HEK293 (cell line): Measurements from ENCODE around the gene SLC44A5.

Experiments used
- HOXA7 ChIP-seq: sonication (generic); formaldehyde crosslinking; IDR thresholded peaks from 2 replicates; pipeline ENCODE4 v1.8.1; 2022; ENCODE audit warnings: missing genetic modification reagents, borderline replicate concordance
- OSR2 ChIP-seq: fragments of 450-650 bp; formaldehyde crosslinking; IDR thresholded peaks from 2 replicates; pipeline ENCODE4 v1.5.1; 2016; ENCODE audit warnings: missing biosample characterization, missing genetic modification characterization
- PRDM4 ChIP-seq: fragments of 450-650 bp; formaldehyde crosslinking; IDR thresholded peaks from 2 replicates; pipeline ENCODE4 v1.5.1; 2017; ENCODE audit warnings: missing biosample characterization, missing genetic modification characterization
- SP7 ChIP-seq: fragments of 450-650 bp; formaldehyde crosslinking; IDR thresholded peaks from 2 replicates; pipeline ENCODE4 v1.5.1; 2016; ENCODE audit warnings: missing biosample characterization, missing genetic modification characterization
- ZBTB17 ChIP-seq: fragments of 450-650 bp; formaldehyde crosslinking; IDR thresholded peaks from 2 replicates; pipeline ENCODE4 v1.5.1; 2016; ENCODE audit warnings: missing biosample characterization, missing genetic modification characterization
- ZEB2 ChIP-seq: fragments of 450-650 bp; formaldehyde crosslinking; IDR thresholded peaks from 2 replicates; pipeline ENCODE4 v1.5.1; 2016; ENCODE audit warnings: missing biosample characterization, missing genetic modification characterization
- ZNF202 ChIP-seq: fragments of 450-650 bp; formaldehyde crosslinking; IDR thresholded peaks from 2 replicates; pipeline ENCODE4 v1.5.1; 2016; ENCODE audit warnings: missing biosample characterization, missing genetic modification characterization, borderline replicate concordance
- ZNF211 ChIP-seq: fragments of 450-650 bp; formaldehyde crosslinking; IDR thresholded peaks from 2 replicates; pipeline ENCODE4 v1.5.1; 2016; ENCODE audit warnings: low read depth, missing biosample characterization, missing genetic modification characterization
- ZNF214 ChIP-seq: fragments of 450-650 bp; formaldehyde crosslinking; IDR thresholded peaks from 2 replicates; pipeline ENCODE4 v1.5.1; 2017; ENCODE audit warnings: missing biosample characterization, mild to moderate bottlenecking, missing genetic modification characterization, borderline replicate concordance
- ZNF239 ChIP-seq: fragments of 450-650 bp; formaldehyde crosslinking; IDR thresholded peaks from 2 replicates; pipeline ENCODE4 v1.5.1; 2016; ENCODE audit warnings: missing biosample characterization, missing genetic modification characterization
- ZNF302 ChIP-seq: fragments of 450-650 bp; formaldehyde crosslinking; IDR thresholded peaks from 2 replicates; pipeline ENCODE4 v1.5.1; 2016; ENCODE audit warnings: missing biosample characterization, missing genetic modification characterization, low read depth
- ZNF37A ChIP-seq: fragments of 450-650 bp; IDR thresholded peaks from 2 replicates; pipeline ENCODE4 v1.5.1; 2018; ENCODE audit warnings: missing biosample characterization, missing genetic modification characterization
- ZNF394 ChIP-seq: fragments of 450-650 bp; formaldehyde crosslinking; IDR thresholded peaks from 2 replicates; pipeline ENCODE4 v1.5.1; 2016; ENCODE audit warnings: missing biosample characterization, missing genetic modification characterization, mild to moderate bottlenecking, moderate library complexity, borderline replicate concordance
- ZNF423 ChIP-seq: fragments of 450-650 bp; formaldehyde crosslinking; IDR thresholded peaks from 2 replicates; pipeline ENCODE4 v1.5.1; 2016; ENCODE audit warnings: missing biosample characterization, missing genetic modification characterization
- ZNF549 ChIP-seq: fragments of 450-650 bp; IDR thresholded peaks from 2 replicates; pipeline ENCODE4 v1.5.1; 2018; ENCODE audit warnings: missing biosample characterization, missing genetic modification characterization, mild to moderate bottlenecking, inconsistent platforms, moderate library complexity
- ZNF624 ChIP-seq: fragments of 450-650 bp; formaldehyde crosslinking; IDR thresholded peaks from 2 replicates; pipeline ENCODE4 v1.5.1; 2017; ENCODE audit warnings: missing biosample characterization, missing genetic modification characterization
- ZNF629 ChIP-seq: fragments of 450-650 bp; formaldehyde crosslinking; IDR thresholded peaks from 2 replicates; pipeline ENCODE4 v1.5.1; 2017; ENCODE audit warnings: missing biosample characterization, missing genetic modification characterization
- ZNF639 ChIP-seq: fragments of 450-650 bp; formaldehyde crosslinking; IDR thresholded peaks from 2 replicates; pipeline ENCODE4 v1.5.1; 2016; ENCODE audit warnings: missing biosample characterization, missing genetic modification characterization
- ZNF792 ChIP-seq: fragments of 450-650 bp; formaldehyde crosslinking; IDR thresholded peaks from 2 replicates; pipeline ENCODE4 v1.5.1; 2016; ENCODE audit warnings: missing biosample characterization, missing genetic modification characterization
- ZNF843 ChIP-seq: fragments of 450-650 bp; formaldehyde crosslinking; IDR thresholded peaks from 2 replicates; pipeline ENCODE4 v1.5.1; 2016; ENCODE audit warnings: missing biosample characterization, missing genetic modification characterization
- TF ChIP-seq, protein P1 (sequence below): fragments of 450-650 bp; formaldehyde crosslinking; IDR thresholded peaks from 2 replicates; pipeline ENCODE4 v1.5.1; 2016; ENCODE audit warnings: missing biosample characterization, missing genetic modification characterization, borderline replicate concordance
- TF ChIP-seq, protein P2 (sequence below): fragments of 450-650 bp; formaldehyde crosslinking; IDR thresholded peaks from 2 replicates; pipeline ENCODE4 v1.5.1; 2016; ENCODE audit warnings: missing biosample characterization, missing genetic modification characterization
- TF ChIP-seq, protein P3 (sequence below): fragments of 450-650 bp; formaldehyde crosslinking; IDR thresholded peaks from 2 replicates; pipeline ENCODE4 v1.5.0; 2017; ENCODE audit warnings: missing biosample characterization, missing genetic modification characterization, borderline replicate concordance
- TF ChIP-seq, protein P4 (sequence below): fragments of 450-650 bp; formaldehyde crosslinking; IDR thresholded peaks from 2 replicates; pipeline ENCODE4 v1.5.1; 2017; ENCODE audit warnings: missing biosample characterization, mild to moderate bottlenecking, missing genetic modification characterization, moderate library complexity

The SLC44A5 gene

DNA sequence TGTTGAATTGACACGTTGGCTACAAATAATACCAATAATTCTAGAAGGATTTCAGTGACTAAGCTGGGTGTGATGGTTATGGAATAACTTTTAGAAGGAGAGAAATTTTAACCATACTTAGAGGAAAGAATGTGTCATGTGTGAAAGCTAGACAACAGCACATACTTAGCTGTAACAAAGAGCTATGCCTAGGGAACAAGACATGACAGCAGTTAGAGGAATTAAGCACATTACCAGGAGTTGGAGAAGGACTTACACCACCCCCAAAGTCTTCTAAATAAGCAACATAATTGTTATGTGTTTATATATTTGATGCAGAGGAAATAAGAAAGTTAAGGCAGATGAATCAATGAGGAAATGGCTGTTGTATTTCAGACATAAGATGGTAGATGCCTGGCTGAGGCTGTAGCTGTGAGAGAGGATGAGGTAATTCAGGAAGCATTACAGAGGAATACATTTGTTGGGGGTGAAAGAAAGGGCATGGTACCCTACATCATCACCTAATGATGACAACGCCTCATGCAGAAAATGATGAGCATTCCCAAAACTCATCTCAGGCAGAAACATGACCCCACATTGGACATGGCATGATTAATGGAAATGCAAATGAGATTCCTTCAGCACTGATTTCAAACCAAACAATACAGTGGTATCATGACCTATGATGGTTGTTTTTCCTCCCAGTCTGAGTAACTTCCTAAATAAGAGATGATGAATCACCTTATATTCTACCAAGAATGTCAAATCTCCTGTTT, 265.2 kb downstream of the SLC44A5 start (continued):
- TF ChIP-seq, protein P1, sequence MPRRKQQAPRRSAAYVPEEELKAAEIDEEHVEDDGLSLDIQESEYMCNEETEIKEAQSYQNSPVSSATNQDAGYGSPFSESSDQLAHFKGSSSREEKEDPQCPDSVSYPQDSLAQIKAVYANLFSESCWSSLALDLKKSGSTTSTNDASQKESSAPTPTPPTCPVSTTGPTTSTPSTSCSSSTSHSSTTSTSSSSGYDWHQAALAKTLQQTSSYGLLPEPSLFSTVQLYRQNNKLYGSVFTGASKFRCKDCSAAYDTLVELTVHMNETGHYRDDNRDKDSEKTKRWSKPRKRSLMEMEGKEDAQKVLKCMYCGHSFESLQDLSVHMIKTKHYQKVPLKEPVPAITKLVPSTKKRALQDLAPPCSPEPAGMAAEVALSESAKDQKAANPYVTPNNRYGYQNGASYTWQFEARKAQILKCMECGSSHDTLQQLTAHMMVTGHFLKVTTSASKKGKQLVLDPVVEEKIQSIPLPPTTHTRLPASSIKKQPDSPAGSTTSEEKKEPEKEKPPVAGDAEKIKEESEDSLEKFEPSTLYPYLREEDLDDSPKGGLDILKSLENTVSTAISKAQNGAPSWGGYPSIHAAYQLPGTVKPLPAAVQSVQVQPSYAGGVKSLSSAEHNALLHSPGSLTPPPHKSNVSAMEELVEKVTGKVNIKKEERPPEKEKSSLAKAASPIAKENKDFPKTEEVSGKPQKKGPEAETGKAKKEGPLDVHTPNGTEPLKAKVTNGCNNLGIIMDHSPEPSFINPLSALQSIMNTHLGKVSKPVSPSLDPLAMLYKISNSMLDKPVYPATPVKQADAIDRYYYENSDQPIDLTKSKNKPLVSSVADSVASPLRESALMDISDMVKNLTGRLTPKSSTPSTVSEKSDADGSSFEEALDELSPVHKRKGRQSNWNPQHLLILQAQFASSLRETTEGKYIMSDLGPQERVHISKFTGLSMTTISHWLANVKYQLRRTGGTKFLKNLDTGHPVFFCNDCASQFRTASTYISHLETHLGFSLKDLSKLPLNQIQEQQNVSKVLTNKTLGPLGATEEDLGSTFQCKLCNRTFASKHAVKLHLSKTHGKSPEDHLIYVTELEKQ: 0 out of 2 replicates have a peak, but pooled peaks have one; percentile 27
- TF ChIP-seq ZNF37A (tag by site-specific recombination): no peak
- TF ChIP-seq ZNF629 (tag by site-specific recombination): peak; percentile 92
- no peak for TF ChIP-seq ZNF624 (tag by site-specific recombination)
- peak; percentile 41; the same call in 1 of the 2 replicates for TF ChIP-seq ZBTB17 (tag by site-specific recombination)
- no peak for TF ChIP-seq HOXA7
- TF ChIP-seq, protein P2, sequence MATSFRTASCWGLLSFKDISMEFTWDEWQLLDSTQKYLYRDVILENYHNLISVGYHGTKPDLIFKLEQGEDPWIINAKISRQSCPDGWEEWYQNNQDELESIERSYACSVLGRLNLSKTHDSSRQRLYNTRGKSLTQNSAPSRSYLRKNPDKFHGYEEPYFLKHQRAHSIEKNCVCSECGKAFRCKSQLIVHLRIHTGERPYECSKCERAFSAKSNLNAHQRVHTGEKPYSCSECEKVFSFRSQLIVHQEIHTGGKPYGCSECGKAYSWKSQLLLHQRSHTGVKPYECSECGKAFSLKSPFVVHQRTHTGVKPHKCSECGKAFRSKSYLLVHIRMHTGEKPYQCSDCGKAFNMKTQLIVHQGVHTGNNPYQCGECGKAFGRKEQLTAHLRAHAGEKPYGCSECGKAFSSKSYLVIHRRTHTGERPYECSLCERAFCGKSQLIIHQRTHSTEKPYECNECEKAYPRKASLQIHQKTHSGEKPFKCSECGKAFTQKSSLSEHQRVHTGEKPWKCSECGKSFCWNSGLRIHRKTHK: no peak
- TF ChIP-seq ZNF239: no peak
- TF ChIP-seq ZNF549: no peak
- no peak for TF ChIP-seq PRDM4 (tag by site-specific recombination)
- TF ChIP-seq ZNF211 (tag by site-specific recombination): no peak
- TF ChIP-seq OSR2: 0 out of 2 replicates have a peak, but pooled peaks have one; percentile 6
- peak; percentile 36; the same call in 1 of the 2 replicates for TF ChIP-seq SP7
- TF ChIP-seq, protein P3, sequence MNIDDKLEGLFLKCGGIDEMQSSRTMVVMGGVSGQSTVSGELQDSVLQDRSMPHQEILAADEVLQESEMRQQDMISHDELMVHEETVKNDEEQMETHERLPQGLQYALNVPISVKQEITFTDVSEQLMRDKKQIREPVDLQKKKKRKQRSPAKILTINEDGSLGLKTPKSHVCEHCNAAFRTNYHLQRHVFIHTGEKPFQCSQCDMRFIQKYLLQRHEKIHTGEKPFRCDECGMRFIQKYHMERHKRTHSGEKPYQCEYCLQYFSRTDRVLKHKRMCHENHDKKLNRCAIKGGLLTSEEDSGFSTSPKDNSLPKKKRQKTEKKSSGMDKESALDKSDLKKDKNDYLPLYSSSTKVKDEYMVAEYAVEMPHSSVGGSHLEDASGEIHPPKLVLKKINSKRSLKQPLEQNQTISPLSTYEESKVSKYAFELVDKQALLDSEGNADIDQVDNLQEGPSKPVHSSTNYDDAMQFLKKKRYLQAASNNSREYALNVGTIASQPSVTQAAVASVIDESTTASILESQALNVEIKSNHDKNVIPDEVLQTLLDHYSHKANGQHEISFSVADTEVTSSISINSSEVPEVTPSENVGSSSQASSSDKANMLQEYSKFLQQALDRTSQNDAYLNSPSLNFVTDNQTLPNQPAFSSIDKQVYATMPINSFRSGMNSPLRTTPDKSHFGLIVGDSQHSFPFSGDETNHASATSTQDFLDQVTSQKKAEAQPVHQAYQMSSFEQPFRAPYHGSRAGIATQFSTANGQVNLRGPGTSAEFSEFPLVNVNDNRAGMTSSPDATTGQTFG (tag by site-specific recombination): no peak
- no peak for TF ChIP-seq ZNF214
- no peak for TF ChIP-seq ZNF423 (tag by site-specific recombination)
- peak; percentile 62 for TF ChIP-seq ZNF843 (tag by site-specific recombination)
- TF ChIP-seq, protein P4, sequence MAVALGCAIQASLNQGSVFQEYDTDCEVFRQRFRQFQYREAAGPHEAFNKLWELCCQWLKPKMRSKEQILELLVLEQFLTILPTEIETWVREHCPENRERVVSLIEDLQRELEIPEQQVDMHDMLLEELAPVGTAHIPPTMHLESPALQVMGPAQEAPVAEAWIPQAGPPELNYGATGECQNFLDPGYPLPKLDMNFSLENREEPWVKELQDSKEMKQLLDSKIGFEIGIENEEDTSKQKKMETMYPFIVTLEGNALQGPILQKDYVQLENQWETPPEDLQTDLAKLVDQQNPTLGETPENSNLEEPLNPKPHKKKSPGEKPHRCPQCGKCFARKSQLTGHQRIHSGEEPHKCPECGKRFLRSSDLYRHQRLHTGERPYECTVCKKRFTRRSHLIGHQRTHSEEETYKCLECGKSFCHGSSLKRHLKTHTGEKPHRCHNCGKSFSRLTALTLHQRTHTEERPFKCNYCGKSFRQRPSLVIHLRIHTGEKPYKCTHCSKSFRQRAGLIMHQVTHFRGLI (tag by site-specific recombination): no peak
- TF ChIP-seq ZNF394 (tag by site-specific recombination): peak; percentile 39
- TF ChIP-seq ZNF302: no peak
- TF ChIP-seq ZNF202 (tag by site-specific recombination): no peak
- TF ChIP-seq ZNF639 (tag by site-specific recombination): peak; percentile 66
- TF ChIP-seq ZNF792 (tag by site-specific recombination): no peak
- peak; percentile 63; the same call in 1 of the 2 replicates for TF ChIP-seq ZEB2 (tag by site-specific recombination)
